ENCODE data around the gene WNT2B. TPM values are rescaled to one million over a fixed set of nuclear protein-coding genes. Genes with fewer than 3 reads are reported as not detected.

The WNT2B gene
- total RNA-seq, 2 donors from 2014 or later = 4.0 to 4.7 TPM

- no peak for ATAC-seq
- DNase-seq = no peak
- intact Hi-C loops (cut with DNase I) = no loop called here
Observed at GRCh38 chr1:112517646-112518045, 8.9 kb downstream of the WNT2B start.

- no peak for DNase-seq
- ATAC-seq = peak; percentile 21 to 73
- intact Hi-C loops (cut with DNase I) = no loop called here
Observed at GRCh38 chr1:112518186-112518585, 9.4 kb downstream of the WNT2B start.

GRCh38 chr1:112520166-112520565, 11.4 kb downstream of the WNT2B start:
- no peak for ATAC-seq
- no peak for DNase-seq
- intact Hi-C loops (cut with DNase I) = no loop called here

GRCh38 chr1:112522621-112523020, 13.9 kb downstream of the WNT2B start:
- no peak for DNase-seq
- ATAC-seq = no peak
- intact Hi-C loops (cut with DNase I) = no loop called here

- ATAC-seq (peak; percentile 78 to 81), DNase-seq (no peak)
- intact Hi-C loops (cut with DNase I) = no loop called here
Observed at GRCh38 chr1:112524251-112524650, 15.5 kb downstream of the WNT2B start.

- ATAC-seq = peak in 1 of 2 donors; percentile 12
- DNase-seq = no peak
- intact Hi-C loops (cut with DNase I) = no loop called here
Observed at GRCh38 chr1:112524986-112525385, 16.2 kb downstream of the WNT2B start.

- DNase-seq (no peak), ATAC-seq (no peak)
- intact Hi-C loops (cut with DNase I) = no loop called here
Observed at GRCh38 chr1:112527266-112528010, 18.7 kb downstream of the WNT2B start.

GRCh38 chr1:112528076-112528475, 19.3 kb downstream of the WNT2B start:
- intact Hi-C loops (cut with DNase I) = no loop called here
- no peak for ATAC-seq
- DNase-seq = no peak

GRCh38 chr1:112529301-112529700, 20.5 kb downstream of the WNT2B start:
- ATAC-seq (no peak), DNase-seq (no peak)
- intact Hi-C loops (cut with DNase I) = no loop called here

GRCh38 chr1:112530832-112531231, 22.1 kb downstream of the WNT2B start:
- DNase-seq (no peak), ATAC-seq (no peak)
- intact Hi-C loops (cut with DNase I) = no loop called here

GRCh38 chr1:112532064-112532463, 23.3 kb downstream of the WNT2B start:
- no peak for DNase-seq
- intact Hi-C loops (cut with DNase I) = no loop called here
- peak; percentile 71 to 81 for ATAC-seq

- ATAC-seq = no peak
- intact Hi-C loops (cut with DNase I) = no loop called here
- no peak for DNase-seq
Observed at GRCh38 chr1:112533029-112533428, 24.3 kb downstream of the WNT2B start.

GRCh38 chr1:112536561-112536960, 27.8 kb downstream of the WNT2B start:
- no peak for DNase-seq
- intact Hi-C loops (cut with DNase I) = no loop called here

GRCh38 chr1:112537456-112537855, 28.7 kb downstream of the WNT2B start:
- DNase-seq (no peak), ATAC-seq (no peak)
- intact Hi-C loops (cut with DNase I) = no loop called here

More at GRCh38 chr1:112536561-112536960, 27.8 kb downstream of the WNT2B start:
- ATAC-seq = peak in 1 of 2 donors; percentile 24

- intact Hi-C loops (cut with DNase I) = no loop called here
- DNase-seq (no peak), ATAC-seq (no peak)
Observed at GRCh38 chr1:112538883-112539282, 30.1 kb downstream of the WNT2B start.

- ATAC-seq (peak; percentile 58 to 61), DNase-seq (no peak)
- intact Hi-C loops (cut with DNase I) = no loop called here
Observed at GRCh38 chr1:112540226-112540794, 31.5 kb downstream of the WNT2B start.

GRCh38 chr1:112541299-112541698, 32.5 kb downstream of the WNT2B start:
- intact Hi-C loops (cut with DNase I) = no loop called here
- DNase-seq = no peak
- ATAC-seq = no peak

GRCh38 chr1:112542206-112542973, 33.6 kb downstream of the WNT2B start:
- no peak for DNase-seq
- no peak for ATAC-seq
- intact Hi-C loops (cut with DNase I) = no loop called here

GRCh38 chr1:112544011-112544688, 35.4 kb downstream of the WNT2B start:
- no peak for DNase-seq
- intact Hi-C loops (cut with DNase I) = no loop called here
- ATAC-seq = peak in 1 of 2 donors; percentile 95

GRCh38 chr1:112544751-112545150, 36.0 kb downstream of the WNT2B start:
- DNase-seq (no peak), ATAC-seq (peak in 1 of 2 donors; percentile 64)
- intact Hi-C loops (cut with DNase I) = no loop called here
